HCT116 (cell line): ENCODE measurements around the gene RIN1. TPM values are rescaled to one million over a fixed set of nuclear protein-coding genes. Genes with fewer than 3 reads are reported as not detected.

Experiments used
- ATAC-seq: fragments of 200-7000 bp; cut with Tn5 transposase; 2 replicates; pipeline ENCODE4 v1.9.1; 2020; ENCODE audit warnings: mild to moderate bottlenecking, moderate library complexity
- BruUV-seq: library from RNA; stranded (reverse); fragments of 400-500 nt; replicated peaks from 2 replicates; lab custom pipeline; 2021; lab: Mats Ljungman, UMichigan
- CTCF ChIA-PET: fragments of 300-600 bp; sonication (Branson Sonifier 250); formaldehyde crosslinking; loops from one replicate; lab custom pipeline; 2021; ENCODE audit warnings: antibody characterized with exemption; lab: Charles Lee
- POLR2A ChIA-PET: fragments of 300-600, 350-600 bp; sonication (Branson Sonifier 250); formaldehyde crosslinking; loops from one replicate; lab custom pipeline; 2021; ENCODE audit warnings: antibody characterized with exemption; lab: Charles Lee
- RAD21 ChIA-PET, 2 experiments: fragments of 300-600 bp; sonication (Branson Sonifier 250); formaldehyde crosslinking; loops; one replicate each; lab custom pipeline; 2023; ENCODE audit warnings: low total read pairs in 2 of 2; ENCODE audit not compliant: uncharacterized antibody in 2 of 2, unreplicated experiment in 2 of 2, low non-redundant PET in 1 of 2; lab: Charles Lee
- DNase-seq: peaks from one replicate; pipeline ENCODE4 v3.0.0-alpha.2; 2010; ENCODE audit warnings: low read depth, low spot score
- H2AFZ ChIP-seq: fragments of 200-600 bp; shearing (Covaris generic), sonication (generic); 2 replicates; pipeline ENCODE4 v1.6.1; 2017; ENCODE audit warnings: low read depth, mixed run types, mixed read lengths, antibody characterized with exemption, low read length; ENCODE audit not compliant: poor library complexity, severe bottlenecking
- H3K27ac ChIP-seq: 2 replicates; pipeline ENCODE4 v1.5.1; 2012; ENCODE audit warnings: low read depth, low read length
- H3K27me3 ChIP-seq: fragments of 200-600 bp; sonication (generic); 2 replicates; pipeline ENCODE4 v1.6.1; 2016; ENCODE audit warnings: mixed run types, low read length, mixed read lengths; ENCODE audit not compliant: insufficient read depth
- H3K36me3 ChIP-seq, 2 experiments: fragments of 200-500 bp in 1 of 2; fragments of 200-600 bp in 1 of 2; sonication (Bioruptor generic) in 1 of 2; sonication (generic) in 1 of 2; 2 replicates each; pipeline versions ENCODE4 v1.5.1 to v1.6.1; 2014 to 2016; ENCODE audit warnings: low read length in 2 of 2, inconsistent platforms in 1 of 2, mixed read lengths in 1 of 2, mixed run types in 1 of 2; ENCODE audit not compliant: insufficient read depth in 2 of 2, control insufficient read depth in 1 of 2
- H3K4me1 ChIP-seq, 2 experiments: fragments of 200-600 bp in 1 of 2; sonication (generic) in 1 of 2; 2 replicates each; pipeline versions ENCODE4 v1.5.1 to v1.6.1; 2012 to 2017; ENCODE audit warnings: low read length in 2 of 2, inconsistent platforms in 1 of 2, mild to moderate bottlenecking in 1 of 2, mixed read lengths in 1 of 2, mixed run types in 1 of 2, moderate library complexity in 1 of 2; ENCODE audit not compliant: insufficient read depth in 2 of 2, control insufficient read depth in 1 of 2
- H3K4me2 ChIP-seq: fragments of 200-600 bp; sonication (generic); 2 replicates; pipeline ENCODE4 v1.6.1; 2017; ENCODE audit warnings: mixed run types, low read length, mixed read lengths
- H3K4me3 ChIP-seq, 2 experiments: fragments of 200-600 bp in 1 of 2; sonication (generic) in 1 of 2; replicated peaks in 1 of 2; 2 replicates each; pipeline ENCODE4 v1.5.1; 2011 to 2016; ENCODE audit warnings: low read length in 2 of 2, control low read depth in 1 of 2, low read depth in 1 of 2, mild to moderate bottlenecking in 1 of 2, mixed read lengths in 1 of 2, mixed run types in 1 of 2
- H3K79me2 ChIP-seq: fragments of 200-600 bp; sonication (generic); 2 replicates; pipeline ENCODE4 v1.6.1; 2017; ENCODE audit warnings: mild to moderate bottlenecking, mixed run types, low read length, moderate library complexity, mixed read lengths; ENCODE audit not compliant: insufficient read depth
- H3K9ac ChIP-seq: fragments of 200-600 bp; sonication (generic); 2 replicates; pipeline ENCODE4 v1.6.1; 2016; ENCODE audit warnings: low read length, mixed read lengths
- H3K9me2 ChIP-seq: fragments of 200-600 bp; sonication (generic), shearing (Covaris generic); 2 replicates; pipeline ENCODE4 v1.6.1; 2017; ENCODE audit warnings: mixed run types, mild to moderate bottlenecking, moderate library complexity; ENCODE audit not compliant: insufficient read depth
- H3K9me3 ChIP-seq, 2 experiments: fragments of 200-500 bp in 1 of 2; fragments of 200-600 bp in 1 of 2; sonication (Bioruptor generic) in 1 of 2; sonication (generic) in 1 of 2; 2 replicates each; pipeline ENCODE4 v1.6.1; 2014 to 2017; ENCODE audit warnings: low read length in 2 of 2, mixed read lengths in 2 of 2, inconsistent platforms in 1 of 2, low read depth in 1 of 2, mild to moderate bottlenecking in 1 of 2, mixed run types in 1 of 2, moderate library complexity in 1 of 2; ENCODE audit not compliant: control insufficient read depth in 1 of 2, insufficient read depth in 1 of 2
- H4K20me1 ChIP-seq: fragments of 200-600 bp; sonication (generic), shearing (Covaris generic); 2 replicates; pipeline ENCODE4 v1.6.1; 2017; ENCODE audit warnings: mixed run types, mild to moderate bottlenecking, moderate library complexity; ENCODE audit not compliant: insufficient read depth
- CBX3 ChIP-seq: IDR thresholded peaks from 2 replicates; pipeline ENCODE4 v1.6.1; 2012; ENCODE audit warnings: low read depth
- ELF1 ChIP-seq: IDR thresholded peaks from 2 replicates; pipeline ENCODE4 v1.6.1; 2012; ENCODE audit warnings: low read depth, borderline replicate concordance
- FOSL1 ChIP-seq: IDR thresholded peaks from 2 replicates; pipeline ENCODE4 v1.6.1; 2012; ENCODE audit warnings: low read depth
- POLR2A ChIP-seq: IDR thresholded peaks from 2 replicates; pipeline ENCODE4 v1.7.0; 2011; ENCODE audit warnings: borderline replicate concordance; ENCODE audit not compliant: insufficient read depth, insufficient read length; ENCODE audit errors: extremely low read depth
- POLR2AphosphoS5 ChIP-seq: IDR thresholded peaks from 2 replicates; pipeline ENCODE4 v1.6.1; 2011; ENCODE audit warnings: mild to moderate bottlenecking, low read depth, low read length, moderate library complexity
- intact Hi-C: fragments of 100-400 bp; cut with micrococcal nuclease; formaldehyde crosslinking; loops from 2 replicates; pipeline ENCODE4 v1.10.0; 2022
- total RNA-seq: library from RNA; stranded (reverse); gene quantifications from one replicate; pipeline ENCODE4 v1.2.1, GENCODE V29; 2021; ENCODE audit not compliant: unreplicated experiment
- TF ChIP-seq, protein P1 (sequence below): IDR thresholded peaks from 2 replicates; pipeline ENCODE4 v1.6.1; 2012
- TF ChIP-seq, protein P2 (sequence below): IDR thresholded peaks from 2 replicates; pipeline ENCODE4 v1.6.1; 2012
- TF ChIP-seq, protein P3 (sequence below): IDR thresholded peaks from 2 replicates; pipeline ENCODE4 v1.6.1; 2012; ENCODE audit warnings: low read depth
- TF ChIP-seq, protein P4 (sequence below): IDR thresholded peaks from 2 replicates; pipeline ENCODE4 v1.6.1; 2011; ENCODE audit warnings: mild to moderate bottlenecking, low read length, moderate library complexity; ENCODE audit not compliant: insufficient replicate concordance; ENCODE audit errors: extremely low read depth

The RIN1 gene
- total RNA-seq, 1 experiment from 2014 or later: 38.7 TPM

DNA sequence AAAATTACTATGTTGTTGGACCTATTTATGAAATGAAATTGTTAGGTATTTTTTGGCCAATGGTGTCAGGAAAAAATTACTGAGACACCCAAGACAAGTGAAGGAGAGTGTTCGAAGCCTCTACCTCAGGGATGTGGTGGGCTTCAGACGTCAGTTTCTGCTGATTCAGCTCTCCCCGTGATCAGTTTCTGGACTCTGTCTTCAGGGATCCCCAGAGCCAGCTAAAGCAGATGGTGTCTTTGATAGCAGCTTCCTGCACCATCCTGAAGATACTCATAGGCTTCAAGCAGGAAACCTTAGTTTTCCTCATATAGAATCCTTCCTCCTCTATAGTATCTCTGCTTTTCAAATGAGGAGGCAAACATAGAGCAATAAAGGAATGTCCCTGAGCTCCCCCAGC is 26.8 kb downstream of the RIN1 start:
- DNase-seq: no peak
- no peak overlapping the region for H3K9ac ChIP-seq
- H3K79me2 ChIP-seq: no peaks in the 10 kb centered on the region
- no TSS peak for BruUV-seq
- peaks cover 16 to 37% of the 10 kb centered on the region in 2 experiments for H3K4me1 ChIP-seq
- no peaks in the 10 kb centered on the region for H3K36me3 ChIP-seq
- POLR2A ChIA-PET: no interaction called here
- no peak overlapping the region for H3K27ac ChIP-seq
- no peaks in the 10 kb centered on the region for H3K9me3 ChIP-seq
- no peak overlapping the region for H3K4me3 ChIP-seq
- TF ChIP-seq FOSL1 (no peak), POLR2AphosphoS5 (no peak), CBX3 (no peak), ELF1 (no peak), POLR2A (no peak)
- TF ChIP-seq, protein P1, sequence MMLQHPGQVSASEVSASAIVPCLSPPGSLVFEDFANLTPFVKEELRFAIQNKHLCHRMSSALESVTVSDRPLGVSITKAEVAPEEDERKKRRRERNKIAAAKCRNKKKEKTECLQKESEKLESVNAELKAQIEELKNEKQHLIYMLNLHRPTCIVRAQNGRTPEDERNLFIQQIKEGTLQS: no peak
- TF ChIP-seq, protein P2, sequence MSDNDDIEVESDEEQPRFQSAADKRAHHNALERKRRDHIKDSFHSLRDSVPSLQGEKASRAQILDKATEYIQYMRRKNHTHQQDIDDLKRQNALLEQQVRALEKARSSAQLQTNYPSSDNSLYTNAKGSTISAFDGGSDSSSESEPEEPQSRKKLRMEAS: no peak
- TF ChIP-seq, protein P3, sequence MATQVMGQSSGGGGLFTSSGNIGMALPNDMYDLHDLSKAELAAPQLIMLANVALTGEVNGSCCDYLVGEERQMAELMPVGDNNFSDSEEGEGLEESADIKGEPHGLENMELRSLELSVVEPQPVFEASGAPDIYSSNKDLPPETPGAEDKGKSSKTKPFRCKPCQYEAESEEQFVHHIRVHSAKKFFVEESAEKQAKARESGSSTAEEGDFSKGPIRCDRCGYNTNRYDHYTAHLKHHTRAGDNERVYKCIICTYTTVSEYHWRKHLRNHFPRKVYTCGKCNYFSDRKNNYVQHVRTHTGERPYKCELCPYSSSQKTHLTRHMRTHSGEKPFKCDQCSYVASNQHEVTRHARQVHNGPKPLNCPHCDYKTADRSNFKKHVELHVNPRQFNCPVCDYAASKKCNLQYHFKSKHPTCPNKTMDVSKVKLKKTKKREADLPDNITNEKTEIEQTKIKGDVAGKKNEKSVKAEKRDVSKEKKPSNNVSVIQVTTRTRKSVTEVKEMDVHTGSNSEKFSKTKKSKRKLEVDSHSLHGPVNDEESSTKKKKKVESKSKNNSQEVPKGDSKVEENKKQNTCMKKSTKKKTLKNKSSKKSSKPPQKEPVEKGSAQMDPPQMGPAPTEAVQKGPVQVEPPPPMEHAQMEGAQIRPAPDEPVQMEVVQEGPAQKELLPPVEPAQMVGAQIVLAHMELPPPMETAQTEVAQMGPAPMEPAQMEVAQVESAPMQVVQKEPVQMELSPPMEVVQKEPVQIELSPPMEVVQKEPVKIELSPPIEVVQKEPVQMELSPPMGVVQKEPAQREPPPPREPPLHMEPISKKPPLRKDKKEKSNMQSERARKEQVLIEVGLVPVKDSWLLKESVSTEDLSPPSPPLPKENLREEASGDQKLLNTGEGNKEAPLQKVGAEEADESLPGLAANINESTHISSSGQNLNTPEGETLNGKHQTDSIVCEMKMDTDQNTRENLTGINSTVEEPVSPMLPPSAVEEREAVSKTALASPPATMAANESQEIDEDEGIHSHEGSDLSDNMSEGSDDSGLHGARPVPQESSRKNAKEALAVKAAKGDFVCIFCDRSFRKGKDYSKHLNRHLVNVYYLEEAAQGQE: no peak
- TF ChIP-seq, protein P4, sequence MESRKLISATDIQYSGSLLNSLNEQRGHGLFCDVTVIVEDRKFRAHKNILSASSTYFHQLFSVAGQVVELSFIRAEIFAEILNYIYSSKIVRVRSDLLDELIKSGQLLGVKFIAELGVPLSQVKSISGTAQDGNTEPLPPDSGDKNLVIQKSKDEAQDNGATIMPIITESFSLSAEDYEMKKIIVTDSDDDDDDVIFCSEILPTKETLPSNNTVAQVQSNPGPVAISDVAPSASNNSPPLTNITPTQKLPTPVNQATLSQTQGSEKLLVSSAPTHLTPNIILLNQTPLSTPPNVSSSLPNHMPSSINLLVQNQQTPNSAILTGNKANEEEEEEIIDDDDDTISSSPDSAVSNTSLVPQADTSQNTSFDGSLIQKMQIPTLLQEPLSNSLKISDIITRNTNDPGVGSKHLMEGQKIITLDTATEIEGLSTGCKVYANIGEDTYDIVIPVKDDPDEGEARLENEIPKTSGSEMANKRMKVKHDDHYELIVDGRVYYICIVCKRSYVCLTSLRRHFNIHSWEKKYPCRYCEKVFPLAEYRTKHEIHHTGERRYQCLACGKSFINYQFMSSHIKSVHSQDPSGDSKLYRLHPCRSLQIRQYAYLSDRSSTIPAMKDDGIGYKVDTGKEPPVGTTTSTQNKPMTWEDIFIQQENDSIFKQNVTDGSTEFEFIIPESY: no peak
- no peak for ATAC-seq
- CTCF ChIA-PET: interaction anchor here (1.0 kb wide), 1 partner anchor 79 kb away, joined by 3 read pairs; no protein-coding TSS in a partner anchor
- no peaks in the 10 kb centered on the region for H3K9me2 ChIP-seq
- RAD21 ChIA-PET: no interaction called here
- no peak overlapping the region for H2AFZ ChIP-seq
- intact Hi-C loops: no loop called here
- no peak overlapping the region for H3K4me2 ChIP-seq
- H3K27me3 ChIP-seq: no peaks in the 10 kb centered on the region
- no peaks in the 10 kb centered on the region for H4K20me1 ChIP-seq
